ENCODE data around the gene ATP1A1.

DNA sequence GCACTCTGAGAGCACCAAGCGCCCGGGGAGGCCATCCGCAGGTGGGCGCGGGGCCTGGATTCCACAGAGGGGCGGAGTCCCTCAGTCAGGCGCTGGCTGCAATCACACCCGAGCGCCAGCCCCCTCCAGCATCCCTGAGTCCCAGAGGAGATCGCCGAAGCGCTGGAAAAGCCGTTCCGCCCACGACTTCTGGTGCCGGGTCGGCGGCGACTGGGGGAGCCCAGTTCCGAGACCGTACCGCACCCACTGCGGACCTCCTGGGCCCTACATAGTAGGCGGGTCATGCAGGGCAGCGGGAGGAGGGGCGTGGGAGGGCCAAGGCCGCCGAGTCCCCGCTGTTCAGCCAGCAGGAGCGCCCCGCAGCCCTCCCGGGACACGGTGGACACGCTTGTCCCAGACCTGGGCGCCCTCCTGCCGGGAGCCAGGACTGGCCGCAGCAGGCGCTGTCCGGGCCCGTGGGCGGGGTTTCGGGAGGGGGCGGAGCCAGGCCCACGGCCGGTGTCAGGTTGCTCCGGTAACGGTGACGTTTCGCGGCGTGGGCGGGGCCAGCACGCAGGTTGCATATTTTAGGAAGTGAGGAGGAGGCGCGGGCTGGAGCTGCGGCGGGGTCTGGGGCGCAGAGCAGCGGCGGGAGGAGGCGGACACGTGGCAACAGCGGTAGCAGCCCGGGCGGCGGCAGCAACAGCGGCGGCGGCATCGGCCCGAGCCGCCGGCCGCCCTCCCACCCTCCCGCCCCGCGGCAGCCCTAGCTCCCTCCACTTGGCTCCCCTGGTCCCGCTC, at the start of gene ATP1A1:
- 0 out of 4 replicates have a peak, but pooled peaks of 1 of the 2 experiments have one; percentile 30 for TF ChIP-seq SRF (CRISPR knock-in tag; IDR thresholded peaks at IDR 0.05)
- 0 out of 2 replicates have a peak, but pooled peaks have one; percentile 14 for TF ChIP-seq RNF2 (IDR thresholded peaks at IDR 0.05)
- TF ChIP-seq, protein P1, sequence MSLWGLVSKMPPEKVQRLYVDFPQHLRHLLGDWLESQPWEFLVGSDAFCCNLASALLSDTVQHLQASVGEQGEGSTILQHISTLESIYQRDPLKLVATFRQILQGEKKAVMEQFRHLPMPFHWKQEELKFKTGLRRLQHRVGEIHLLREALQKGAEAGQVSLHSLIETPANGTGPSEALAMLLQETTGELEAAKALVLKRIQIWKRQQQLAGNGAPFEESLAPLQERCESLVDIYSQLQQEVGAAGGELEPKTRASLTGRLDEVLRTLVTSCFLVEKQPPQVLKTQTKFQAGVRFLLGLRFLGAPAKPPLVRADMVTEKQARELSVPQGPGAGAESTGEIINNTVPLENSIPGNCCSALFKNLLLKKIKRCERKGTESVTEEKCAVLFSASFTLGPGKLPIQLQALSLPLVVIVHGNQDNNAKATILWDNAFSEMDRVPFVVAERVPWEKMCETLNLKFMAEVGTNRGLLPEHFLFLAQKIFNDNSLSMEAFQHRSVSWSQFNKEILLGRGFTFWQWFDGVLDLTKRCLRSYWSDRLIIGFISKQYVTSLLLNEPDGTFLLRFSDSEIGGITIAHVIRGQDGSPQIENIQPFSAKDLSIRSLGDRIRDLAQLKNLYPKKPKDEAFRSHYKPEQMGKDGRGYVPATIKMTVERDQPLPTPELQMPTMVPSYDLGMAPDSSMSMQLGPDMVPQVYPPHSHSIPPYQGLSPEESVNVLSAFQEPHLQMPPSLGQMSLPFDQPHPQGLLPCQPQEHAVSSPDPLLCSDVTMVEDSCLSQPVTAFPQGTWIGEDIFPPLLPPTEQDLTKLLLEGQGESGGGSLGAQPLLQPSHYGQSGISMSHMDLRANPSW (CRISPR knock-in tag; IDR thresholded peaks at IDR 0.05), result no peak
- TF ChIP-seq JUND (IDR thresholded peaks at IDR 0.05; ENCODE audit: borderline replicate concordance, low read depth, low read length), result peak; percentile 81
- TF ChIP-seq JUND (tag; IDR thresholded peaks at IDR 0.05; ENCODE audit: borderline replicate concordance, low read depth, low read length), result no peak
- no peak for TF ChIP-seq TCFL5 (CRISPR knock-in tag; conservative IDR thresholded peaks at IDR 0.05)
- no peak for TF ChIP-seq ZFP1 (CRISPR knock-in tag; IDR thresholded peaks at IDR 0.05)
- no peak for TF ChIP-seq ZNF23 (CRISPR knock-in tag; IDR thresholded peaks at IDR 0.05)
- TF ChIP-seq, protein P2, sequence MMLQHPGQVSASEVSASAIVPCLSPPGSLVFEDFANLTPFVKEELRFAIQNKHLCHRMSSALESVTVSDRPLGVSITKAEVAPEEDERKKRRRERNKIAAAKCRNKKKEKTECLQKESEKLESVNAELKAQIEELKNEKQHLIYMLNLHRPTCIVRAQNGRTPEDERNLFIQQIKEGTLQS (IDR thresholded peaks at IDR 0.05), result no peak
- TF ChIP-seq, protein P2 (CRISPR knock-in tag; conservative IDR thresholded peaks at IDR 0.05), result no peak
- TF ChIP-seq CBX5 (IDR thresholded peaks at IDR 0.05; ENCODE audit: borderline replicate concordance, low read depth), result no peak; the same call in 1 of the 2 replicates
- no peak for TF ChIP-seq FOXM1 (IDR thresholded peaks at IDR 0.05; ENCODE audit: low read depth)
- no peak for TF ChIP-seq FOXM1 (CRISPR knock-in tag; IDR thresholded peaks at IDR 0.05; ENCODE audit: low read depth)
- TF ChIP-seq, protein P3, sequence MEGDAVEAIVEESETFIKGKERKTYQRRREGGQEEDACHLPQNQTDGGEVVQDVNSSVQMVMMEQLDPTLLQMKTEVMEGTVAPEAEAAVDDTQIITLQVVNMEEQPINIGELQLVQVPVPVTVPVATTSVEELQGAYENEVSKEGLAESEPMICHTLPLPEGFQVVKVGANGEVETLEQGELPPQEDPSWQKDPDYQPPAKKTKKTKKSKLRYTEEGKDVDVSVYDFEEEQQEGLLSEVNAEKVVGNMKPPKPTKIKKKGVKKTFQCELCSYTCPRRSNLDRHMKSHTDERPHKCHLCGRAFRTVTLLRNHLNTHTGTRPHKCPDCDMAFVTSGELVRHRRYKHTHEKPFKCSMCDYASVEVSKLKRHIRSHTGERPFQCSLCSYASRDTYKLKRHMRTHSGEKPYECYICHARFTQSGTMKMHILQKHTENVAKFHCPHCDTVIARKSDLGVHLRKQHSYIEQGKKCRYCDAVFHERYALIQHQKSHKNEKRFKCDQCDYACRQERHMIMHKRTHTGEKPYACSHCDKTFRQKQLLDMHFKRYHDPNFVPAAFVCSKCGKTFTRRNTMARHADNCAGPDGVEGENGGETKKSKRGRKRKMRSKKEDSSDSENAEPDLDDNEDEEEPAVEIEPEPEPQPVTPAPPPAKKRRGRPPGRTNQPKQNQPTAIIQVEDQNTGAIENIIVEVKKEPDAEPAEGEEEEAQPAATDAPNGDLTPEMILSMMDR (IDR thresholded peaks at IDR 0.05 in 2 of 3, conservative IDR thresholded peaks at IDR 0.05 in 1 of 3; ENCODE audit: insufficient read depth in 2 of 3, low read depth in 1 of 3, low read length in 3 of 3), result peak in 1 of 3 experiments; percentile 18; a peak in 1 of 6 replicates
- TF ChIP-seq, protein P4, sequence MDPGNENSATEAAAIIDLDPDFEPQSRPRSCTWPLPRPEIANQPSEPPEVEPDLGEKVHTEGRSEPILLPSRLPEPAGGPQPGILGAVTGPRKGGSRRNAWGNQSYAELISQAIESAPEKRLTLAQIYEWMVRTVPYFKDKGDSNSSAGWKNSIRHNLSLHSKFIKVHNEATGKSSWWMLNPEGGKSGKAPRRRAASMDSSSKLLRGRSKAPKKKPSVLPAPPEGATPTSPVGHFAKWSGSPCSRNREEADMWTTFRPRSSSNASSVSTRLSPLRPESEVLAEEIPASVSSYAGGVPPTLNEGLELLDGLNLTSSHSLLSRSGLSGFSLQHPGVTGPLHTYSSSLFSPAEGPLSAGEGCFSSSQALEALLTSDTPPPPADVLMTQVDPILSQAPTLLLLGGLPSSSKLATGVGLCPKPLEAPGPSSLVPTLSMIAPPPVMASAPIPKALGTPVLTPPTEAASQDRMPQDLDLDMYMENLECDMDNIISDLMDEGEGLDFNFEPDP (CRISPR knock-in tag; IDR thresholded peaks at IDR 0.05), result no peak
- peak; percentile 97 for TF ChIP-seq SP1 (CRISPR knock-in tag; IDR thresholded peaks at IDR 0.05)
